Lower lobe of right lung (tissue), 2 donors: ENCODE measurements around the gene PSMD5. TPM values are rescaled to one million over a fixed set of nuclear protein-coding genes. Genes with fewer than 3 reads are reported as not detected.
A peak's percentile ranks its signal among the peaks of the same experiment; 100 is the strongest.

Source experiments
- ATAC-seq, 2 donors: fragments of 200-7000 bp; cut with Tn5 transposase; one replicate each; pipeline ENCODE4 v1.9.1; 2020 to 2022; ENCODE audit warnings: mild to moderate bottlenecking in 2 of 2, moderate library complexity in 2 of 2
- DNase-seq: peaks from one replicate; pipeline ENCODE4 v3.0.0-alpha.2; 2020
- H3K27ac ChIP-seq: fragments of 200-600 bp; one replicate; pipeline ENCODE4 v1.8.0; 2022
- H3K27me3 ChIP-seq: fragments of 200-600 bp; one replicate; pipeline ENCODE4 v1.8.0; 2022; ENCODE audit warnings: low read depth
- H3K36me3 ChIP-seq: fragments of 200-600 bp; one replicate; pipeline ENCODE4 v1.8.0; 2022; ENCODE audit warnings: mild to moderate bottlenecking
- H3K4me1 ChIP-seq: fragments of 200-600 bp; one replicate; pipeline ENCODE4 v1.8.0; 2022
- H3K4me3 ChIP-seq: fragments of 200-600 bp; one replicate; pipeline ENCODE4 v1.8.0; 2022; ENCODE audit warnings: mild to moderate bottlenecking
- H3K9me3 ChIP-seq: fragments of 200-600 bp; one replicate; pipeline ENCODE4 v1.8.0; 2022
- CTCF ChIP-seq: fragments of 200-600 bp; IDR thresholded peaks from one replicate; pipeline ENCODE4 v1.8.0; 2022; ENCODE audit warnings: antibody characterized with exemption, mild to moderate bottlenecking
- intact Hi-C: fragments of 100-400 bp; cut with DNase I; formaldehyde crosslinking; loops from one replicate; pipeline ENCODE4 v1.11.0; 2022
- total RNA-seq: library from RNA; stranded (reverse); fragmentation: NEBNext Ultra II Directional; extraction: Animal tissue kit (Norgen Biotek cat#: 25700); gene quantifications from one replicate; pipeline ENCODE4 v1.2.1, GENCODE V29; 2021
- donor health status: DM: no; HTN: yes; CAD: no; lungs with severe emphysema.

PSMD5 gene
- total RNA-seq, 1 donor from 2014 or later = 34.1 TPM

GRCh38 chr9:120889606-120890271 is 47.0 kb upstream of the PSMD5 start:
- H3K4me3 ChIP-seq = no peak overlapping the region
- no peaks in the 10 kb centered on the region for H3K9me3 ChIP-seq
- intact Hi-C loops = no loop called here
- no peaks in the 10 kb centered on the region for H3K27me3 ChIP-seq
- DNase-seq (no peak), ATAC-seq (no peak)
- TF ChIP-seq CTCF = no peak
- peak overlapping the region; percentile 37 for H3K27ac ChIP-seq
- H3K36me3 ChIP-seq = no peaks in the 10 kb centered on the region
- H3K4me1 ChIP-seq = peaks cover 33% of the 10 kb centered on the region

GRCh38 chr9:120888626-120889025 is 45.9 kb upstream of the PSMD5 start:
- no peak for DNase-seq
- TF ChIP-seq CTCF = no peak
- intact Hi-C loops = no loop called here
- H3K4me3 ChIP-seq = no peak overlapping the region
- ATAC-seq = no peak
- H3K4me1 ChIP-seq = peaks cover 33% of the 10 kb centered on the region
- no peaks in the 10 kb centered on the region for H3K9me3 ChIP-seq
- H3K36me3 ChIP-seq = no peaks in the 10 kb centered on the region
- no peaks in the 10 kb centered on the region for H3K27me3 ChIP-seq
- H3K27ac ChIP-seq = no peak overlapping the region

DNA sequence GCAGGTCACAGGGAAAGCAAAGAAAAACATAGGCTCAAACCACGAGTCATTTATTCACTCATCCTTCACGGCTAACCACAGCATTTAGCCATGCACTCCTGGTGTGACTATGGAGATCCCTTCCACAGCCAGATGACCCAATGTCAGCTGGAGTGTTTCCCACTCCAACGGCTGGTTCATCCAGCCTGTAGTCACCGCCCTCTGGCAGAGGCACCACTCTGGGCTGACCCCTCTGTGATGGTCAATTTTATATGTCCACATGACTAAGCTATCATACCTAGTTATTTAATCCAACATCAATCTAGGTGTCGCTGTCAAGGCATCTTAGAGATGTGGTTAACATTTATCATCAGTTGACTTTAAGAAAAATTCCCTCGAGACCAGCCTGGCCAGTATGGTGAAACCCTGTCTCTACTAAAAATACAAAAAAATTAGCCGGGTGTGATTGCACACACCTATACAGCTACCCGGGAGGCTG is 43.8 kb upstream of the PSMD5 start:
- Histone ChIP-seq H3K27me3 (no peaks in the 10 kb centered on the region), H3K27ac (peak overlapping the region; percentile 34), H3K36me3 (no peaks in the 10 kb centered on the region), H3K4me3 (no peak overlapping the region), H3K4me1 (peaks cover 17% of the 10 kb centered on the region), H3K9me3 (no peaks in the 10 kb centered on the region)
- no peak for TF ChIP-seq CTCF
- intact Hi-C loops = no loop called here
- ATAC-seq (peak; percentile 57 to 58), DNase-seq (no peak)

DNA sequence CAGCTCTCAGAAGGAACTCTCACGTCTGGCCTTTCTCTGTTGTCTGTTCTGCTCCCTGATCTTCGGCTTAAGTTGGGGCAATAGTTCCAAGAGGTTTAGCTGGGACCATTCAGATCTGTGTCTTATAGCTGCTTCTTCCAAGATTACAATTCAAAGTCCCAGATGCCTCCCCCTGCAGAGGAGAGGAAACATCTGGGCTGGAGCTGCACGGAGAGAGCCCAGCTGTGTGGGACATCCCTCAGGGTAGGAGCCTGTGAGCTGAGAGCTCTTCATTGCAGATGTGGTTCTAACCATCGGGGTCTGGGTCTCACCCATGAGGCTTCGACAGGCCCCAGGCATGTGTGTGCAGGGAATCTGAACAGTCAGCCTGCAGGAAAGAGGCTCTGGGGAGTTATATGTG is 43.2 kb upstream of the PSMD5 start:
- no peaks in the 10 kb centered on the region for H3K36me3 ChIP-seq
- intact Hi-C loops = no loop called here
- ATAC-seq (peak; percentile 54 to 65), DNase-seq (no peak)
- H3K4me3 ChIP-seq = no peak overlapping the region
- peak overlapping the region; percentile 34 for H3K27ac ChIP-seq
- no peak for TF ChIP-seq CTCF
- no peaks in the 10 kb centered on the region for H3K9me3 ChIP-seq
- H3K4me1 ChIP-seq = peaks cover 17% of the 10 kb centered on the region
- H3K27me3 ChIP-seq = no peaks in the 10 kb centered on the region

- H3K9me3 ChIP-seq = no peaks in the 10 kb centered on the region
- intact Hi-C loops = no loop called here
- H3K4me1 ChIP-seq = peaks cover 17% of the 10 kb centered on the region
- no peak for DNase-seq
- H3K36me3 ChIP-seq = no peaks in the 10 kb centered on the region
- TF ChIP-seq CTCF = no peak
- no peak for ATAC-seq
- H3K27me3 ChIP-seq = no peaks in the 10 kb centered on the region
- no peak overlapping the region for H3K4me3 ChIP-seq
- no peak overlapping the region for H3K27ac ChIP-seq
Measured at GRCh38 chr9:120885457-120885856, 42.7 kb upstream of the PSMD5 start.
